Activated CD8-positive, alpha-beta memory T cell treated with anti-CD3 and anti-CD28 coated beads for 1 hour (primary cell): ENCODE measurements around the gene CGREF1.

Source experiments
- DNase-seq, 2 donors: peaks; one replicate each; pipeline ENCODE4 v3.0.0-alpha.2; 2020; ENCODE audit warnings: low read depth in 1 of 2; ENCODE audit errors: extremely low read depth in 1 of 2

The CGREF1 gene

GRCh38 chr2:27089111-27089954 lies 29.6 kb downstream of the CGREF1 start:
- no peak for DNase-seq

DNA sequence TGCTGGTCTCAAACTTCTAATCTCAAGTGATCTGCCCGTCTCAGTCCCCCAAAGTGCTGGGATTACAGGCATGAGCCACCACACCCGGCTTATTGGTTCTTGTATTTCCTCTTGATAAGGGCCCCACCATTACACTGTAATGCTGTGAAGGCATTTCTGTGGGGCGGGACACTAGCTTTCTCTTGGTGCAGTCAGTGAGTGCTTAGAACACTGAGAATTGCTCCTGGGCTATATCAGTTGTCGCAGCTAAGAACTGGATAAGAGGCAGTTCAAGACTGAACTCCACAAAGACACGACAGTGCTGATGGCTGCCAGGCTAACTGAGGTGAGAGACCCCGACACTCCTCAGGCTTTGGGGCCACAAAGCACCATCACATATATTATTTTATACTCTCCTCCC lies 30.3 kb downstream of the CGREF1 start:
- no peak for DNase-seq

DNA sequence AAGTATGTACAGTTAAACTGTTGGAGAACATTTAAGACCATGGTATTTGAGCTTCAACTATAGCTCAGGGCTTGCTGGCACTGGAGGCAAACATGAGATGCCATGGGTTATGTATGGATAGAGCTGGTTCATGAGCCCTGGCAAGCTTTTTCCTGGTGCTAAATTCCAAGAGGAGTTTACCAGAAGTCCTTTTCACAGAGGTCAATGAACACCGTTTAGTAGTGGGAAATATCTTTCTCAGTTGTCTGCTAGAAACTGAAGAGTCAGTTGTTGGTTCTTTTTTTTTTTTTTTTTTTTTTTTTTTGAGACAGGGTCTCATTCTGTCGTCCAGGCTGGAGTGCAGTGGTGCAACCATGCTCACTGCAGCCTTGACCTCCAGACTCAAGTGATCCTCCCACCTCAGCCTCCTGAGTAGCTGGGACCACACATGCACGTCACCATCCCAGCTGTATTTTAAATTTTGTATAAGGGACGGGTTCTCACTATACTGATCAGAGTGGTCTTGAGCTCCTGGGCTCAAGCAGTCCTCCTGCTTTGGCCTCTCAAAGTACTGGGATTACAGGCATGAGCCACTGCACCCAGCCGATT lies 31.0 kb downstream of the CGREF1 start:
- DNase-seq = no peak

DNA sequence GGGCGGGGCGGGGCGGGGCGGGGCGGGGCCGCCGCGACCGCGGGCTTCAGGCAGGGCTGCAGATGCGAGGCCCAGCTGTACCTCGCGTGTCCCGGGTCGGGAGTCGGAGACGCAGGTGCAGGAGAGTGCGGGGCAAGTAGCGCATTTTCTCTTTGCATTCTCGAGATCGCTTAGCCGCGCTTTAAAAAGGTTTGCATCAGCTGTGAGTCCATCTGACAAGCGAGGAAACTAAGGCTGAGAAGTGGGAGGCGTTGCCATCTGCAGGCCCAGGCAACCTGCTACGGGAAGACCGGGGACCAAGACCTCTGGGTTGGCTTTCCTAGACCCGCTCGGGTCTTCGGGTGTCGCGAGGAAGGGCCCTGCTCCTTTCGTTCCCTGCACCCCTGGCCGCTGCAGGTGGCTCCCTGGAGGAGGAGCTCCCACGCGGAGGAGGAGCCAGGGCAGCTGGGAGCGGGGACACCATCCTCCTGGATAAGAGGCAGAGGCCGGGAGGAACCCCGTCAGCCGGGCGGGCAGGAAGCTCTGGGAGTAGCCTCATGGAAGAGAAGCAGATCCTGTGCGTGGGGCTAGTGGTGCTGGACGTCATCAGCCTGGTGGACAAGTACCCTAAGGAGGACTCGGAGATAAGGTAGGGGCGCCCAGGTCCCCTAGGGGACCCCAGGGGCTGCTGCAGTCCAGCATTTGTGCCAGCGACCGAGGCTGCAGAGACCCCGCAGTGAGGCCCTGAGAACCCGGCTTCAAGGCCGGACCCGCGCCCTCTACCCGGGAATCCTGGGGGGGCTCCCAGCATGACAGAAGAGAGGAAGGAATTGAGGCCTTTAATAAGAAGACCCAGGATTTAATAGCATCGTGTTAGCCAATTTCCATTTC lies 32.0 kb downstream of the CGREF1 start, which contains the start of gene KHK:
TSS of gene KHK (plus strand) at position 49 of the 870 bp plus-strand sequence. CDS start at position 537, 488 bp downstream.
- no peak for DNase-seq

DNA sequence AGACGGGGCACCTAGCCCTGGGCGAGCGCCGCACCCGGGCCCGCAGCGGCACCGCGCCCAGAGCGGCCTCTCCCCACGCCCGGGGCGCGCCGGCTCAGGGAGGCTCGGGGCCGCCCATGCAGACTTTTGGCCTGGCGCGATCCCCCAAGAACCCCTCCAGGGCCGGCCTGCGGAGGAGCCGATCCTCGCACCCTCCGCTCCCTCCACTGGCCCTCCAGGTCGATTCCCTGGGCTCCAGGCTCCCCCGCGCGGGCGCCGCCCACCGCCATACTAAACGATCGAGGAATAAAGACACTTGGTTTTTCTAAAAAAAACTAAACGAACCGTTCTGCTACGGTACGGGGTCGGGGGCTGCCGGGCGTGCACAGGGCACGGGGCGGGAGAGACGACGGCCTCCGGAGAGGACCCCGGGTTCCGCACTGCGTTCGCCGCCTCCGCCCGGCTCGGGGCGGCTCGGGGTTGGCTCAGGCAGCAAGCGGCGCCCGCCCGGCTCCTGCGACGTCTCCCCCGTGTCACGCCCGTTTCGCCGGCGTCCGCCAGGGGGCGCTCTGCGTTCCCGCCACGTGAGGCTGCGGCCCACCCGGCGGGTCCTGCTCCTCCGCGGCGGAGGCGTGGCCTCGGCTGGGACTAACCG lies 32.7 kb downstream of the CGREF1 start:
- DNase-seq = peak; percentile 89 to 97

- DNase-seq = no peak
Measured at GRCh38 chr2:27085673-27086089, 33.2 kb downstream of the CGREF1 start.

DNA sequence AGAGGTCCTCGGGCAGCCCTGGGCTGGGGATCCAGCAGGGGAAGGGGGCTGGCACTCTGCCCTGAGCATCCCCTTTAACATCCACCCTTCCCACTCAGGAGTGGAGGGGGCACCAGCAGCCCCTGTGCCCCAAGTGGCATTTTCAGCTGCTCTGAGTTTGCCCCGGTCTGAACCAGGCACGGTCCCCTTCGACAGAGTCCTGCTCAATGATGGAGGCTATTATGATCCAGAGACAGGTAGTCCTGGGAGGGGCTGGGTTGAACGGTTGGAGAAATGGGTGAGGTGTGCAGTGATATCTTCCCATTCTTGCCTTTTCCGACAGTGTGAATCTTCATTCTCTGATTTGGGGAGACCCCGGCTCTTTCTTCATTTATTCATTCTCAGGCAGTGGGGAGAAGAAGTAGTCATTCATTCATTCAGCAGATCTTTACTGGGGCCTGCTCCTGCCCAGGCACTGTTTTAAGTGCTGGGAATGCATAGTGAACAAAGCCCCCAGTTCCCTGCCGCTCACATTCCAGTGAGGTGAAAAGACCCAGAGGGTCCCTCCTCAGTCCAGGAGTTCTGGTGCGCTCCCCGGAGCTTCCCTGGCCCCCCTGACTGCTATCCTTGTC lies 33.8 kb downstream of the CGREF1 start:
- DNase-seq = no peak

DNA sequence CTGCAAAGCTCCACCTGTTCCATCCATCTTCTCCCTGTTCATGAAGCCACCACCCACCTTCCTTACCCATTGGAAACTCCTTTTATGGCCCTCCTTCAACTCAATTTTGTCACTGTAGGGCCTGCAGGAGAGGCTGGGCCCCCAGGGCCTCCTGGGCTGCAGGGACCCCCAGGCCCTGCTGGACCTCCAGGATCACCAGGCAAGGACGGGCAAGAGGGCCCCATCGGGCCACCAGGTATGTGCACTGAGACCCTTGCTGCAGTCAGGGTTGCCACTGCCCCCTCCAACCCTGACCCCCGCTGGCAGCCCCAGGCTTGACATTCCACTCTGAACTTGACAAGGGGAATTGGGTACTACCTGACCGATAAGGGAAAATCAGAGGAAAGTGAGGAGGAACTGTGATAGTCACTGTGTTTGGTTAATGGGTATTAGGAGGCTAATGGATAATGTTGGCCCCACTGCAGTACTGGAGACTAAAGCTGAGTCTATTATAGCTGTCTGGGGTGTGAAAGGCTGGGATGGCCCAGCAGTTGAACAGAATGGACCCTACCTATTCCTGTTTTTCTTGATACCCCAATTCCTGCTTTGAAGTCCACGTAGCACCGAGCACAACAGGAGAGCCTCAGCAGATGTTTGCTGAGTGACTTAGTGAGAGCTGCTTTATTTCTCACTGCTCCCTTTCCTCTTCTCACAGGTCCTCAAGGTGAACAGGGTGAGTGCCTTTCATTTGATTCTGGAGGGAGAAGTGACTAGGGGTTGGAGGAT lies 34.4 kb downstream of the CGREF1 start:
- DNase-seq = no peak

- DNase-seq = no peak
Measured at GRCh38 chr2:27083410-27084296, 35.3 kb downstream of the CGREF1 start.

- no peak for DNase-seq
Measured at GRCh38 chr2:27082773-27083409, 36.0 kb downstream of the CGREF1 start.

GRCh38 chr2:27081984-27082772 lies 36.8 kb downstream of the CGREF1 start:
- no peak for DNase-seq

DNA sequence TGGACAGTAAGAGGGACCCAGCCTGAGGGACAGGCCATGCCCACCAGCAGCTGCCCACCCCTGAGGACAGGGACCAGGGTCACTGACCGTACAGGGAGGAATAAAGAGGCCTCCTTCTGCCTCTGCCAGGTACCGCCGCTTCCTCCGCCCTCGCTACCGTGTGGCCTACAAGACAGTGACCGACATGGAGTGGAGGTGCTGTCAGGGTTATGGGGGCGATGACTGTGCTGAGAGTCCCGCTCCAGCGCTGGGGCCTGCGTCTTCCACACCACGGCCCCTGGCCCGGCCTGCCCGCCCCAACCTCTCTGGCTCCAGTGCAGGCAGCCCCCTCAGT lies 38.4 kb downstream of the CGREF1 start:
- DNase-seq = no peak

DNA sequence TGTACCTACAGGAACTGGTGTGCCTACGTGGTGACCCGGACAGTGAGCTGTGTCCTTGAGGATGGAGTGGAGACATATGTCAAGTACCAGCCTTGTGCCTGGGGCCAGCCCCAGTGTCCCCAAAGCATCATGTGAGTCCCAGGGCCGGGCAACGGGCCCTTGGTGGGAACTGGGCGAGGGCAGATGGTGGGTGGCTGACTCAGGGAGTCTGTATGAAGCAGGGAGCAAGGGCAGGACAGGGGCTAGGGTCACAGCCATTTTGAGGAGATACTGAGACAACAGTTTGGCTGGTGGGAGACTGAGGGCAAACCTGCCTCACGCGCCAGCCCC lies 38.8 kb downstream of the CGREF1 start:
- no peak for DNase-seq

DNA sequence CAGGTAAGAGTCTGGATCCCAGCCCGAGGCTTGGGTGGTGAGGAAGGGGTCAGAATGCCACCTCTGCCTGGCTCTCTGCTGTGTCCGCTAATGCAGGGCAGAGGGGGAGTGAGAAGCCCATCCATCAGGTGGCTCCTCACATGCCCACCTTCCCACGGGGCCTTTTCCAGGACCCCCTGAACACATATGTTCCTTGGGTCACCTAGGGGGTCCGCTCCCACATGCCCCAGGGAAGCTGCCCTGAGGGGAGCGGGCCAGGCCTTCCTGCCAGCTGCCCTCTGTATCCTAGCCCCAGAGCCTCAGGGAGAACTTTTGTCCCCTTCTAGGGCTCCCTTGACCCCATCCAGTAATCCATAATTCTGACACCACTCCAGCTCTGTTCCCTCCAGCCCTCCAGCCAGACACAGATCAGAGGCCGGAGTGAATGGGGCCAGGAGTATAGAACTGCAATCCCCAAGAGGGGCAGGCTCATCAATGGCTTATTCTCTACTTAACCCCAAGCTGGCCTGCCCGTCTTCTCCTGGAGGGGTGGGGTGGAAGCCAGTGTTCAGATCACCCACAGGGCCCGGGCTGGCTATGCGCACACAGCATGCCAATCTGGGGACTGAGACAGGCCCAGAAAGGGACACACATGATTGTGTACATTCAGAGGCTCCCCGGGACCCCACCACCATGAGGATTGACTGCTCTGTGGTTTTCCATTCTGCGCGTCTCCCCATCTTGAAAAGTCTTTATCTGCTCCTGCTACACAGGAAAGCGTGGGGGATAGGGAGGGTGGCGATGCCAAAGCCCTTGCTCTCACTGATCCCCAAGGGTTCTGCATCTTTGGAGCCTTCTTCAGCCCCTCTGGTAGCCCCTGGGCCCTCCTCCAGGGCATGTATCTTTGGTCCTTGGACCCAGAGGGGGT lies 39.4 kb downstream of the CGREF1 start:
- no peak for DNase-seq

GRCh38 chr2:27078267-27079194 lies 40.4 kb downstream of the CGREF1 start, which contains the start of gene EMILIN1:
TSS of gene EMILIN1 (plus strand) at chr2:27078615. CDS start at chr2:27079066, 451 bp downstream.
- no peak for DNase-seq

GRCh38 chr2:27077231-27077630 lies 41.7 kb downstream of the CGREF1 start:
- DNase-seq = no peak
